HepG2 (cell line): ENCODE results near the gene SERTAD3. TPM values are rescaled to one million over a fixed set of nuclear protein-coding genes. Genes with fewer than 3 reads are reported as not detected.

Experiments
- FOXP1 ChIP-seq, 2 experiments: fragments of 450-650 bp in 1 of 2; IDR thresholded peaks; 2 replicates each; pipeline ENCODE4 v1.6.1; 2017 to 2018; ENCODE audit warnings: antibody characterized with exemption in 1 of 2
- HIVEP1 ChIP-seq: sonication (generic); formaldehyde crosslinking; IDR thresholded peaks from 2 replicates; pipeline ENCODE4 v1.4.0; 2020; ENCODE audit warnings: mild to moderate bottlenecking, missing genetic modification reagents
- NAIF1 ChIP-seq: sonication (generic); formaldehyde crosslinking; IDR thresholded peaks from 2 replicates; pipeline ENCODE4 v1.5.0; 2020; ENCODE audit warnings: mild to moderate bottlenecking, missing genetic modification reagents, borderline replicate concordance
- SIN3A ChIP-seq: IDR thresholded peaks from 2 replicates; pipeline ENCODE4 v1.6.1; 2011; ENCODE audit warnings: low read depth, mild to moderate bottlenecking, control low read depth, low read length, borderline replicate concordance
- ZNF33B ChIP-seq: sonication (generic); formaldehyde crosslinking; IDR thresholded peaks from 2 replicates; pipeline ENCODE4 v1.5.1; 2020; ENCODE audit warnings: mild to moderate bottlenecking, missing genetic modification reagents
- polyA plus RNA-seq, 8 experiments: library from polyadenylated mRNA; depleted of rRNA in 3 of 8; stranded (reverse) in 7 of 8; unstranded in 1 of 8; fragments of >200 nt; fragmentation: Illumina TruSeq in 4 of 8; extraction: Trizol in 4 of 8; gene quantifications; 2 replicates each; pipeline versions ENCODE4 v1.2.1 to v1.2.3, GENCODE V29; 2011 to 2016; ENCODE audit warnings: low read depth in 4 of 8, missing spikeins in 1 of 8, mixed read lengths in 1 of 8; ENCODE audit not compliant: insufficient read depth in 1 of 8
- total RNA-seq, 5 experiments: library from RNA; depleted of rRNA; stranded (reverse); fragments of >200 nt; fragmentation: Illumina TruSeq; extraction: Trizol; gene quantifications; 2 replicates each; pipeline ENCODE4 v1.2.3, GENCODE V29; 2016; ENCODE audit warnings: low read depth in 1 of 5
- TF ChIP-seq, protein P1 (sequence below): sonication (generic); formaldehyde crosslinking; IDR thresholded peaks from 2 replicates; pipeline ENCODE4 v1.5.0; 2020; ENCODE audit warnings: missing genetic modification reagents
- TF ChIP-seq, protein P2 (sequence below): IDR thresholded peaks from 2 replicates; pipeline ENCODE4 v1.6.1; 2016; ENCODE audit warnings: mild to moderate bottlenecking, missing biosample characterization, missing genetic modification reagents
- TF ChIP-seq, protein P3 (sequence below): sonication (generic); formaldehyde crosslinking; IDR thresholded peaks from 2 replicates; pipeline ENCODE4 v1.4.0; 2020; ENCODE audit warnings: low read depth, mild to moderate bottlenecking, missing genetic modification reagents
- TF ChIP-seq, protein P4 (sequence below): sonication (generic); formaldehyde crosslinking; conservative IDR thresholded peaks from 2 replicates; pipeline ENCODE4 v1.4.0; 2020; ENCODE audit warnings: missing genetic modification reagents

Gene SERTAD3
- total and polyA plus RNA-seq, 2 of the 13 experiments (the other 11 are each of a cell fraction or from before 2014, with no cell fraction given) = 9.6 to 16.9 TPM

DNA sequence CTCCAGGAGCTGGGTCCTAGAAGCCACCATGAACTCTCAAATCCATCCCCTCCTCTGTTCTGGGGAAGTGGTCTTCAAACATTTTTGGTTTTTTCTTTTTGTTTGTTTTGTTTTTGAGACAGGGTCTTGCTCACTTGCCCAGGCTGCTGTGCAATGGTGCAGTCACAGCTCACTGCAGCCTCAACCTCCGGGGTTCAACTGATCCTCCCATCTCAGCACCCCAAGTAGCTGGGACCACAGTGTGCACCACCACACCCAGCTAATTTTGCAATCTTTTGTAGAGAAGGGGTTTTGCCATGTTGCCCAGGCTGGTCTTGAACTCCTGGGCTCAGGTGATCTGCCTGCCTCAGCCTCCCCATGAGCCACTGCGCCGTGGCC lies 14.5 kb upstream of the SERTAD3 start (continued):
- TF ChIP-seq, protein P1, sequence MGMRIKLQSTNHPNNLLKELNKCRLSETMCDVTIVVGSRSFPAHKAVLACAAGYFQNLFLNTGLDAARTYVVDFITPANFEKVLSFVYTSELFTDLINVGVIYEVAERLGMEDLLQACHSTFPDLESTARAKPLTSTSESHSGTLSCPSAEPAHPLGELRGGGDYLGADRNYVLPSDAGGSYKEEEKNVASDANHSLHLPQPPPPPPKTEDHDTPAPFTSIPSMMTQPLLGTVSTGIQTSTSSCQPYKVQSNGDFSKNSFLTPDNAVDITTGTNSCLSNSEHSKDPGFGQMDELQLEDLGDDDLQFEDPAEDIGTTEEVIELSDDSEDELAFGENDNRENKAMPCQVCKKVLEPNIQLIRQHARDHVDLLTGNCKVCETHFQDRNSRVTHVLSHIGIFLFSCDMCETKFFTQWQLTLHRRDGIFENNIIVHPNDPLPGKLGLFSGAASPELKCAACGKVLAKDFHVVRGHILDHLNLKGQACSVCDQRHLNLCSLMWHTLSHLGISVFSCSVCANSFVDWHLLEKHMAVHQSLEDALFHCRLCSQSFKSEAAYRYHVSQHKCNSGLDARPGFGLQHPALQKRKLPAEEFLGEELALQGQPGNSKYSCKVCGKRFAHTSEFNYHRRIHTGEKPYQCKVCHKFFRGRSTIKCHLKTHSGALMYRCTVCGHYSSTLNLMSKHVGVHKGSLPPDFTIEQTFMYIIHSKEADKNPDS (CRISPR knock-in tag) = no peak
- TF ChIP-seq, protein P2, sequence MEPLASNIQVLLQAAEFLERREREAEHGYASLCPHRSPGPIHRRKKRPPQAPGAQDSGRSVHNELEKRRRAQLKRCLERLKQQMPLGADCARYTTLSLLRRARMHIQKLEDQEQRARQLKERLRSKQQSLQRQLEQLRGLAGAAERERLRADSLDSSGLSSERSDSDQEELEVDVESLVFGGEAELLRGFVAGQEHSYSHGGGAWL (CRISPR knock-in tag) = no peak
- TF ChIP-seq, protein P3, sequence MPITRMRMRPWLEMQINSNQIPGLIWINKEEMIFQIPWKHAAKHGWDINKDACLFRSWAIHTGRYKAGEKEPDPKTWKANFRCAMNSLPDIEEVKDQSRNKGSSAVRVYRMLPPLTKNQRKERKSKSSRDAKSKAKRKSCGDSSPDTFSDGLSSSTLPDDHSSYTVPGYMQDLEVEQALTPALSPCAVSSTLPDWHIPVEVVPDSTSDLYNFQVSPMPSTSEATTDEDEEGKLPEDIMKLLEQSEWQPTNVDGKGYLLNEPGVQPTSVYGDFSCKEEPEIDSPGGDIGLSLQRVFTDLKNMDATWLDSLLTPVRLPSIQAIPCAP (CRISPR knock-in tag) = no peak
- TF ChIP-seq ZNF33B (CRISPR knock-in tag) (no peak), HIVEP1 (CRISPR knock-in tag) (no peak), SIN3A (no peak), FOXP1 (IDR thresholded peaks at IDR 0.05) (no peak), FOXP1 (CRISPR knock-in tag; IDR thresholded peaks at IDR 0.05) (no peak), NAIF1 (CRISPR knock-in tag) (no peak)
- TF ChIP-seq, protein P4, sequence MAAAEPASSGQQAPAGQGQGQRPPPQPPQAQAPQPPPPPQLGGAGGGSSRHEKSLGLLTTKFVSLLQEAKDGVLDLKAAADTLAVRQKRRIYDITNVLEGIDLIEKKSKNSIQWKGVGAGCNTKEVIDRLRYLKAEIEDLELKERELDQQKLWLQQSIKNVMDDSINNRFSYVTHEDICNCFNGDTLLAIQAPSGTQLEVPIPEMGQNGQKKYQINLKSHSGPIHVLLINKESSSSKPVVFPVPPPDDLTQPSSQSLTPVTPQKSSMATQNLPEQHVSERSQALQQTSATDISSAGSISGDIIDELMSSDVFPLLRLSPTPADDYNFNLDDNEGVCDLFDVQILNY (CRISPR knock-in tag) = no peak
